GM19397 (cell line): ENCODE data around the gene RNF135.
"Not testable (repeated sequence)": the region's sequence is repeated elsewhere in the genome, so short reads cannot be mapped to it uniquely, and the experiment has no call there.

ENCODE experiments used
- ATAC-seq: cut with Tn5 transposase; IDR thresholded peaks from one replicate; pipeline ENCODE4 v1.9.1; 2021; ENCODE audit warnings: mild to moderate bottlenecking, moderate library complexity; ENCODE audit not compliant: unreplicated experiment

Gene RNF135

GRCh38 chr17:30970831-30971567 lies at the start of gene RNF135:
TSS of gene RNF135 (plus strand) at chr17:30971039. CDS start at chr17:30971074, 35 bp downstream.
- peak; percentile 62 for ATAC-seq

GRCh38 chr17:30921544-30922196 lies 49.2 kb upstream of the RNF135 start, which contains the start of gene ADAP2:
TSS of gene ADAP2 (plus strand) at chr17:30921945. CDS start at chr17:30922015, 70 bp downstream.
- no peak for ATAC-seq

- ATAC-seq, result no peak
These were observed 48.4 kb upstream of the RNF135 start for GRCh38 chr17:30922235-30923030.

GRCh38 chr17:30924341-30924740 lies 46.5 kb upstream of the RNF135 start:
- no peak for ATAC-seq

GRCh38 chr17:30926516-30926915 lies 44.3 kb upstream of the RNF135 start:
- no peak for ATAC-seq

- no peak for ATAC-seq
These were observed 43.1 kb upstream of the RNF135 start for GRCh38 chr17:30927756-30928155.

- no peak for ATAC-seq
These were observed 42.3 kb upstream of the RNF135 start for GRCh38 chr17:30928584-30928983.

GRCh38 chr17:30929081-30929633 lies 41.7 kb upstream of the RNF135 start:
- ATAC-seq, result no peak

GRCh38 chr17:30929861-30930260 lies 41.0 kb upstream of the RNF135 start:
- not testable (repeated sequence) for ATAC-seq

GRCh38 chr17:30930495-30930894 lies 40.3 kb upstream of the RNF135 start:
- ATAC-seq, result no peak

GRCh38 chr17:30931582-30931981 lies 39.3 kb upstream of the RNF135 start:
- ATAC-seq, result not testable (repeated sequence)

GRCh38 chr17:30933966-30934365 lies 36.9 kb upstream of the RNF135 start:
- no peak for ATAC-seq

- ATAC-seq, result no peak
These were observed 31.7 kb upstream of the RNF135 start for GRCh38 chr17:30939051-30939689.

GRCh38 chr17:30942308-30943079 lies 28.3 kb upstream of the RNF135 start:
- ATAC-seq, result no peak

GRCh38 chr17:30947796-30948195 lies 23.0 kb upstream of the RNF135 start:
- no peak for ATAC-seq

GRCh38 chr17:30950189-30950588 lies 20.6 kb upstream of the RNF135 start:
- ATAC-seq, result no peak

- no peak for ATAC-seq
These were observed 20.0 kb upstream of the RNF135 start for GRCh38 chr17:30950669-30951399.

- no peak for ATAC-seq
These were observed 18.0 kb upstream of the RNF135 start for GRCh38 chr17:30952638-30953393.
